ENCODE data around the gene ANTXR1. TPM values are rescaled to one million over a fixed set of nuclear protein-coding genes. Genes with fewer than 3 reads are reported as not detected.
A peak's percentile ranks its signal among the peaks of the same experiment; 100 is the strongest.

Gene ANTXR1
- polyA plus RNA-seq, 1 experiment = 87.1 TPM

- no peak overlapping the region for H3K4me3 ChIP-seq (ENCODE audit: low read depth, low read length)
- no peaks in the 10 kb centered on the region for H3K27me3 ChIP-seq (ENCODE audit: control insufficient read depth, insufficient read depth, low read length)
- ChIA-PET CTCF (interaction anchor here (1.1 to 1.3 kb wide), 2 partner anchors 276 to 281 kb away, joined by 3 read pairs; no protein-coding TSS in a partner anchor), POLR2A (no interaction called here)
- no peak for DNase-seq (ENCODE audit: low read depth)
- no peaks in the 10 kb centered on the region for H3K36me3 ChIP-seq (ENCODE audit: control insufficient read depth, insufficient read depth, low read length)
- no peak for TF ChIP-seq CTCF (IDR thresholded peaks at IDR 0.05; ENCODE audit: insufficient read depth, low read depth, low read length)
Measured at GRCh38 chr2:69023236-69023635, 10.3 kb downstream of the ANTXR1 start.

GRCh38 chr2:69026026-69026425 lies 13.0 kb downstream of the ANTXR1 start:
- no peak for DNase-seq (ENCODE audit: low read depth)
- POLR2A ChIA-PET = no interaction called here
- no peaks in the 10 kb centered on the region for H3K27me3 ChIP-seq (ENCODE audit: control insufficient read depth, insufficient read depth, low read length)
- H3K4me3 ChIP-seq (ENCODE audit: low read depth, low read length) = no peak overlapping the region
- peak; percentile 41 for TF ChIP-seq CTCF (IDR thresholded peaks at IDR 0.05; ENCODE audit: insufficient read depth, low read depth, low read length)
- CTCF ChIA-PET = interaction anchor here (0.8 to 1.0 kb wide), 3 partner anchors 9 to 214 kb away, joined by 3 to 4 read pairs (median 3); no protein-coding TSS in a partner anchor
- no peaks in the 10 kb centered on the region for H3K36me3 ChIP-seq (ENCODE audit: control insufficient read depth, insufficient read depth, low read length)

- no peak for DNase-seq (ENCODE audit: low read depth)
- ChIA-PET CTCF (interaction anchor here (0.8 to 1.0 kb wide), 3 partner anchors 10 to 213 kb away, joined by 3 to 4 read pairs (median 3); no protein-coding TSS in a partner anchor), POLR2A (no interaction called here)
- no peak for TF ChIP-seq CTCF (IDR thresholded peaks at IDR 0.05; ENCODE audit: insufficient read depth, low read depth, low read length)
- Histone ChIP-seq H3K36me3 (ENCODE audit: control insufficient read depth, insufficient read depth, low read length) (no peaks in the 10 kb centered on the region), H3K27me3 (ENCODE audit: control insufficient read depth, insufficient read depth, low read length) (no peaks in the 10 kb centered on the region), H3K4me3 (ENCODE audit: low read depth, low read length) (no peak overlapping the region)
Measured at GRCh38 chr2:69026691-69027459, 13.9 kb downstream of the ANTXR1 start.

- no peaks in the 10 kb centered on the region for H3K27me3 ChIP-seq (ENCODE audit: control insufficient read depth, insufficient read depth, low read length)
- TF ChIP-seq CTCF (IDR thresholded peaks at IDR 0.05; ENCODE audit: insufficient read depth, low read depth, low read length) = no peak
- H3K36me3 ChIP-seq (ENCODE audit: control insufficient read depth, insufficient read depth, low read length) = no peaks in the 10 kb centered on the region
- ChIA-PET CTCF (interaction anchor here (0.6 to 1.4 kb wide), 2 partner anchors 18 to 88 kb away, joined by 5 read pairs; partner anchors contain the start of gene ANTXR1), POLR2A (no interaction called here)
- DNase-seq (ENCODE audit: low read depth) = no peak
- H3K4me3 ChIP-seq (ENCODE audit: low read depth, low read length) = no peak overlapping the region
Measured at GRCh38 chr2:69030800-69031428, 17.9 kb downstream of the ANTXR1 start.

GRCh38 chr2:69031466-69031865 lies 18.5 kb downstream of the ANTXR1 start:
- H3K36me3 ChIP-seq (ENCODE audit: control insufficient read depth, insufficient read depth, low read length) = no peaks in the 10 kb centered on the region
- CTCF ChIA-PET = interaction anchor here (1.4 kb wide), 1 partner anchor 88 kb away, joined by 5 read pairs; no protein-coding TSS in a partner anchor
- DNase-seq (ENCODE audit: low read depth) = no peak
- POLR2A ChIA-PET = no interaction called here
- TF ChIP-seq CTCF (IDR thresholded peaks at IDR 0.05; ENCODE audit: insufficient read depth, low read depth, low read length) = no peak
- no peak overlapping the region for H3K4me3 ChIP-seq (ENCODE audit: low read depth, low read length)
- H3K27me3 ChIP-seq (ENCODE audit: control insufficient read depth, insufficient read depth, low read length) = no peaks in the 10 kb centered on the region

All from BJ (cell line).